Parathyroid adenoma (tissue), 2 donors: ENCODE data around the gene NLRC4.
"Not testable (repeated sequence)": the region's sequence is repeated elsewhere in the genome, so short reads cannot be mapped to it uniquely, and the experiment has no call there.

Experiments
- H2AFZ ChIP-seq: fragments of 300-600 bp; sonication (generic); one replicate; pipeline ENCODE4 v1.7.0; 2017; ENCODE audit warnings: antibody characterized with exemption, mild to moderate bottlenecking
- H3K27ac ChIP-seq: fragments of 300-600 bp; sonication (generic); one replicate; pipeline ENCODE4 v1.7.0; 2017
- H3K27me3 ChIP-seq: fragments of 300-600 bp; sonication (generic); one replicate; pipeline ENCODE4 v1.7.0; 2017; ENCODE audit warnings: low read length; ENCODE audit not compliant: control insufficient read depth, insufficient read depth
- H3K36me3 ChIP-seq: fragments of 300-600 bp; sonication (generic); one replicate; pipeline ENCODE4 v1.7.0; 2017; ENCODE audit warnings: low read length; ENCODE audit not compliant: control insufficient read depth, insufficient read depth
- H3K4me1 ChIP-seq: fragments of 300-600 bp; sonication (generic); one replicate; pipeline ENCODE4 v1.7.0; 2017; ENCODE audit warnings: control low read depth
- H3K4me2 ChIP-seq: fragments of 300-600 bp; sonication (generic); one replicate; pipeline ENCODE4 v1.7.0; 2017; ENCODE audit warnings: low read length
- H3K4me3 ChIP-seq: fragments of 300-600 bp; sonication (generic); one replicate; pipeline ENCODE4 v1.7.0; 2017; ENCODE audit warnings: low read depth, low read length
- H3K79me2 ChIP-seq: fragments of 300-600 bp; sonication (generic); one replicate; pipeline ENCODE4 v1.7.0; 2017; ENCODE audit warnings: control low read depth
- H3K9ac ChIP-seq: fragments of 300-600 bp; sonication (generic); one replicate; pipeline ENCODE4 v1.7.0; 2017; ENCODE audit warnings: mild to moderate bottlenecking
- H3K9me3 ChIP-seq: fragments of 300-600 bp; sonication (generic); one replicate; pipeline ENCODE4 v1.7.0; 2017; ENCODE audit warnings: low read length; ENCODE audit not compliant: control insufficient read depth
- TF ChIP-seq, protein P1 (sequence below): fragments of 300-600 bp; sonication (generic); IDR thresholded peaks from one replicate; pipeline ENCODE4 v1.7.0; 2017; ENCODE audit warnings: antibody characterized with exemption, mild to moderate bottlenecking
- donor health status: primary hyperparathyroidism.

NLRC4 gene

GRCh38 chr2:32264422-32265105 is at the start of gene NLRC4:
Gene NLRC4 (minus strand): TSS chr2:32264886. CDS start chr2:32256775, 8,111 bp downstream.
- H3K4me2 ChIP-seq = no peak within 1 kb of the TSS
- no peaks in the 10 kb centered on the region for H3K36me3 ChIP-seq
- H3K4me1 ChIP-seq = no peaks in the 10 kb centered on the region
- H3K9me3 ChIP-seq = no peaks in the 10 kb centered on the region
- no peaks in the 10 kb centered on the region for H3K27me3 ChIP-seq
- no peak within 1 kb of the TSS for H3K9ac ChIP-seq
- H3K27ac ChIP-seq = no peak within 1 kb of the TSS
- peak within 1 kb of the TSS; percentile 11 for H3K4me3 ChIP-seq
- TF ChIP-seq, protein P1, sequence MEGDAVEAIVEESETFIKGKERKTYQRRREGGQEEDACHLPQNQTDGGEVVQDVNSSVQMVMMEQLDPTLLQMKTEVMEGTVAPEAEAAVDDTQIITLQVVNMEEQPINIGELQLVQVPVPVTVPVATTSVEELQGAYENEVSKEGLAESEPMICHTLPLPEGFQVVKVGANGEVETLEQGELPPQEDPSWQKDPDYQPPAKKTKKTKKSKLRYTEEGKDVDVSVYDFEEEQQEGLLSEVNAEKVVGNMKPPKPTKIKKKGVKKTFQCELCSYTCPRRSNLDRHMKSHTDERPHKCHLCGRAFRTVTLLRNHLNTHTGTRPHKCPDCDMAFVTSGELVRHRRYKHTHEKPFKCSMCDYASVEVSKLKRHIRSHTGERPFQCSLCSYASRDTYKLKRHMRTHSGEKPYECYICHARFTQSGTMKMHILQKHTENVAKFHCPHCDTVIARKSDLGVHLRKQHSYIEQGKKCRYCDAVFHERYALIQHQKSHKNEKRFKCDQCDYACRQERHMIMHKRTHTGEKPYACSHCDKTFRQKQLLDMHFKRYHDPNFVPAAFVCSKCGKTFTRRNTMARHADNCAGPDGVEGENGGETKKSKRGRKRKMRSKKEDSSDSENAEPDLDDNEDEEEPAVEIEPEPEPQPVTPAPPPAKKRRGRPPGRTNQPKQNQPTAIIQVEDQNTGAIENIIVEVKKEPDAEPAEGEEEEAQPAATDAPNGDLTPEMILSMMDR = no peak
- no peak within 1 kb of the TSS for H2AFZ ChIP-seq
- H3K79me2 ChIP-seq = no peaks in the 10 kb centered on the region

DNA sequence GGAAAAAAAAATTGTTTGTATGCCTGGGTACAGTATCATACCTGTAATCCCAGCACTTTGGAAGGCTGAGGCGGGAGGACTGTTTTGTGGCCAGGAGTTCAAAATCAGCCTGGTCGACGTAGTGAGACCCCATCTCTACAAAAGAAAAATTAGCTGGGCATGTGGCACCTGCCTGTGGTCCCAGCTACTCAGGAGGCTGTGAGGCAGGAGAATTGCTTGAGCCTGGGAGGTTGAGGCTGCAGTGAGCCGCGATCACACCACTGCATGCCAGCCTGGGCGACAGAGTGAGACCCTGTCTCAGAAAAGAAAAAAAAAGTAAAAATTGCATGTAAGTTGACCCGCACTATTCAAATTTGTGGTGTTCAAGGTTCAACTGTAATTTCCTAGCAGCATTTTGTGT is 45.9 kb upstream of the NLRC4 start:
- Histone ChIP-seq H2AFZ (no peak overlapping the region), H3K4me3 (no peak overlapping the region), H3K36me3 (no peaks in the 10 kb centered on the region), H3K27ac (no peak overlapping the region), H3K4me2 (no peak overlapping the region), H3K9me3 (no peaks in the 10 kb centered on the region), H3K79me2 (no peaks in the 10 kb centered on the region), H3K4me1 (peaks cover 4% of the 10 kb centered on the region), H3K9ac (no peak overlapping the region), H3K27me3 (no peaks in the 10 kb centered on the region)
- TF ChIP-seq, protein P1 = no peak

DNA sequence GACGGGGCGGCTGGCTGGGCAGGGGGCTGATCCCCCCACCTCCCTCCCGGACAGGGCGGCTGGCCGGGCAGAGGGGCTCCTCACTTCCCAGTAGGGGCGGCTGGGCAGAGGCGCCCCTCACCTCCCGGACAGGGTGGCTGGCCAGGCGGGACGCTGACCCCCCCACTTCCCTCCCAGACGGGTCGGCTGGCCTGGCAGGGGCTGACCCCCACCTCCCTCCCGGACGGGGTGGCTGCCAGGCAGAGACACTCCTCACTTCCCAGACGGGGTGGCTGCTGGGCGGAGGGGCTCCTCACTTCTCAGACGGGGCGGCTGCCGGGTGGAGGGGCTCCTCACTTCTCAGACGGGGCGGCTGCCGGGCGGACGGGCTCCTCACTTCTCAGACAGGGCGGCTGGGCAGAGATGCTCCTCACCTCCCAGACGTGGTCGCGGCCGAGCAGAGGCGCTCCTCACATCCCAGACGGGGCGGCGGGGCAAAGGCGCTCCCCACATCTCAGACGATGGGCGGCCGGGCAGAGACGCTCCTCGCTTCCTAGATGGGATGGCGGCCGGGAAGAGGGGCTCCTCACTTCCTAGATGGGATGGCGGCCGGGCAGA is 29.4 kb upstream of the NLRC4 start:
- not testable (repeated sequence) for H2AFZ ChIP-seq, H3K79me2 ChIP-seq, H3K4me1 ChIP-seq, H3K9me3 ChIP-seq, H3K4me3 ChIP-seq, H3K36me3 ChIP-seq, H3K4me2 ChIP-seq, H3K9ac ChIP-seq, H3K27ac ChIP-seq, H3K27me3 ChIP-seq

DNA sequence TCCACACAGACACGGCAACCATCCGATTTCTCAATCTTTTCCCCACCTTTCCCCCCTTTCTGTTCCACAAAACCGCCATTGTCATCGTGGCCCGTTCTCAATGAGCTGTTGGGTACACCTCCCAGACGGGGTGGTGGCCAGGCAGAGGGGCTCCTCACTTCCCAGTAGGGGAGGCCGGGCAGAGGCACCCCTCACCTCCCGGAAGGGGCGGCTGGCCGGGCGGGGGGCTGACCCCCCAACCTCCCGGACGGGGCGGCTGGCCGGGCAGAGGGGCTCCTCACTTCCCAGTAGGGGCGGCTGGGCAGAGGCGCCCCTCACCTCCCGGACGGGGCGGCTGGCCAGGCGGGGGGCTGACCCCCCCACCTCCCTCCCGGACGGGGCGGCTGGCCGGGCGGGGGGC is 28.8 kb upstream of the NLRC4 start:
- H3K27ac ChIP-seq, H3K79me2 ChIP-seq, H3K4me2 ChIP-seq, H3K36me3 ChIP-seq, H3K27me3 ChIP-seq, H3K4me3 ChIP-seq, H3K4me1 ChIP-seq, H2AFZ ChIP-seq, H3K9me3 ChIP-seq, H3K9ac ChIP-seq: not testable (repeated sequence)

GRCh38 chr2:32291746-32292145 is 27.1 kb upstream of the NLRC4 start:
- Histone ChIP-seq H3K9ac (no peak overlapping the region), H3K36me3 (no peaks in the 10 kb centered on the region), H3K4me2 (no peak overlapping the region), H3K27ac (no peak overlapping the region), H3K4me3 (no peak overlapping the region), H3K4me1 (no peaks in the 10 kb centered on the region), H3K9me3 (no peaks in the 10 kb centered on the region), H3K27me3 (no peaks in the 10 kb centered on the region), H2AFZ (no peak overlapping the region), H3K79me2 (peaks cover 13% of the 10 kb centered on the region)
- TF ChIP-seq, protein P1 = no peak

- no peaks in the 10 kb centered on the region for H3K9me3 ChIP-seq
- TF ChIP-seq, protein P1 = no peak
- H3K36me3 ChIP-seq = no peaks in the 10 kb centered on the region
- no peaks in the 10 kb centered on the region for H3K27me3 ChIP-seq
- H3K4me3 ChIP-seq = no peak overlapping the region
- H3K4me1 ChIP-seq = no peaks in the 10 kb centered on the region
- H3K79me2 ChIP-seq = peaks cover 16% of the 10 kb centered on the region
- no peak overlapping the region for H3K4me2 ChIP-seq
- H2AFZ ChIP-seq = no peak overlapping the region
- H3K27ac ChIP-seq = no peak overlapping the region
- no peak overlapping the region for H3K9ac ChIP-seq
These were observed 25.3 kb upstream of the NLRC4 start for GRCh38 chr2:32290000-32290339.
